Activated CD4-positive, alpha-beta T cell treated with anti-CD3 and anti-CD28 coated beads for 36 hours (primary cell): Measurements from ENCODE around the gene FTO. TPM values are rescaled to one million over a fixed set of nuclear protein-coding genes. Genes with fewer than 3 reads are reported as not detected.

Experiments
- ATAC-seq: fragments of 200-7000 bp; cut with Tn5 transposase; one replicate; pipeline ENCODE4 v1.10.0; 2021; ENCODE audit warnings: mild to moderate bottlenecking, moderate library complexity
- CTCF ChIA-PET: fragments of 350-600 bp; sonication (Branson Sonifier 250); formaldehyde crosslinking; loops from one replicate; lab custom pipeline; 2021; ENCODE audit warnings: antibody characterized with exemption; lab: Charles Lee
- POLR2A ChIA-PET: fragments of 350-600 bp; sonication (Branson Sonifier 250); formaldehyde crosslinking; loops from one replicate; lab custom pipeline; 2021; ENCODE audit warnings: antibody characterized with exemption, inconsistent platforms; lab: Charles Lee
- DNase-seq: peaks from one replicate; pipeline ENCODE4 v3.0.0-alpha.2; 2020
- H3K27ac Mint-ChIP-seq: one replicate; pipeline ENCODE4 v1.8.0; 2021; ENCODE audit warnings: mixed read lengths
- H3K27me3 Mint-ChIP-seq: one replicate; pipeline ENCODE4 v1.8.0; 2021; ENCODE audit warnings: mixed read lengths
- H3K36me3 Mint-ChIP-seq: one replicate; pipeline ENCODE4 v1.8.0; 2021; ENCODE audit warnings: low read depth, mixed read lengths
- H3K4me1 Mint-ChIP-seq: one replicate; pipeline ENCODE4 v1.8.0; 2021; ENCODE audit warnings: mixed read lengths
- H3K4me3 Mint-ChIP-seq: one replicate; pipeline ENCODE4 v1.8.0; 2021; ENCODE audit warnings: mild to moderate bottlenecking, moderate library complexity, mixed read lengths
- H3K9me3 Mint-ChIP-seq: one replicate; pipeline ENCODE4 v1.8.0; 2021; ENCODE audit warnings: low read depth, mixed read lengths
- intact Hi-C, 2 experiments: fragments of 100-400 bp; cut with DNase I in 1 of 2; cut with micrococcal nuclease in 1 of 2; formaldehyde crosslinking; loops; one replicate each; pipeline versions ENCODE4 v1.14.2 to v1.15.1; 2022 to 2024; cut with DNase I, micrococcal nuclease
- total RNA-seq, 2 experiments: library from RNA; stranded (reverse); gene quantifications; one replicate each; pipeline ENCODE4 v1.2.3, GENCODE V29; 2021

FTO gene
- total RNA-seq, 2 experiments from 2014 or later = 50.9 to 57.6 TPM

- ChIA-PET CTCF (no interaction called here), POLR2A (no interaction called here)
- no peak for DNase-seq
- H3K27ac Mint-ChIP-seq = no peak overlapping the region
- H3K9me3 Mint-ChIP-seq = no peaks in the 10 kb centered on the region
- intact Hi-C loops = no loop called here
- no peak for ATAC-seq
- no peak overlapping the region for H3K4me3 Mint-ChIP-seq
- H3K4me1 Mint-ChIP-seq = peaks cover 3% of the 10 kb centered on the region
- H3K36me3 Mint-ChIP-seq = peaks cover 10% of the 10 kb centered on the region
- no peaks in the 10 kb centered on the region for H3K27me3 Mint-ChIP-seq
These were observed 293.0 kb downstream of the FTO start for GRCh38 chr16:53996961-53997360.

GRCh38 chr16:53998024-53998810 is 294.3 kb downstream of the FTO start:
- H3K4me3 Mint-ChIP-seq = no peak overlapping the region
- CTCF ChIA-PET = no interaction called here

GRCh38 chr16:53998966-53999522 is 295.1 kb downstream of the FTO start:
- CTCF ChIA-PET = no interaction called here
- intact Hi-C loops = no loop called here
- H3K27ac Mint-ChIP-seq = no peak overlapping the region

More at GRCh38 chr16:53998024-53998810, 294.3 kb downstream of the FTO start:
- Mint-ChIP-seq H3K27me3 (no peaks in the 10 kb centered on the region), H3K9me3 (no peaks in the 10 kb centered on the region), H3K36me3 (peaks cover 10% of the 10 kb centered on the region), H3K4me1 (no peaks in the 10 kb centered on the region), H3K27ac (no peak overlapping the region)
- DNase-seq = no peak
- POLR2A ChIA-PET = no interaction called here
- no peak for ATAC-seq
- intact Hi-C loops = no loop called here

GRCh38 chr16:53999841-54000240 is 295.9 kb downstream of the FTO start:
- intact Hi-C loops = no loop called here
- Mint-ChIP-seq H3K27ac (no peak overlapping the region), H3K4me3 (no peak overlapping the region), H3K27me3 (no peaks in the 10 kb centered on the region), H3K4me1 (no peaks in the 10 kb centered on the region), H3K9me3 (no peaks in the 10 kb centered on the region), H3K36me3 (peaks cover 10% of the 10 kb centered on the region)
- ChIA-PET CTCF (no interaction called here), POLR2A (no interaction called here)
- DNase-seq = no peak
- ATAC-seq = no peak

More at GRCh38 chr16:53998966-53999522, 295.1 kb downstream of the FTO start:
- DNase-seq (no peak), ATAC-seq (no peak)
- Mint-ChIP-seq H3K4me3 (no peak overlapping the region), H3K36me3 (peaks cover 10% of the 10 kb centered on the region), H3K27me3 (no peaks in the 10 kb centered on the region), H3K4me1 (no peaks in the 10 kb centered on the region), H3K9me3 (no peaks in the 10 kb centered on the region)
- POLR2A ChIA-PET = no interaction called here

- H3K27me3 Mint-ChIP-seq = no peaks in the 10 kb centered on the region
- no peaks in the 10 kb centered on the region for H3K4me1 Mint-ChIP-seq
- DNase-seq = no peak
- H3K9me3 Mint-ChIP-seq = no peaks in the 10 kb centered on the region
- ATAC-seq = no peak
- intact Hi-C loops = no loop called here
- H3K27ac Mint-ChIP-seq = no peak overlapping the region
- ChIA-PET POLR2A (no interaction called here), CTCF (interaction anchor here (0.8 kb wide), 1 partner anchor 155 kb away, joined by 3 read pairs; no protein-coding TSS in a partner anchor)
- no peak overlapping the region for H3K4me3 Mint-ChIP-seq
- H3K36me3 Mint-ChIP-seq = peaks cover 10% of the 10 kb centered on the region
These were observed 296.4 kb downstream of the FTO start for GRCh38 chr16:54000361-54000760.

- no peaks in the 10 kb centered on the region for H3K4me1 Mint-ChIP-seq
- CTCF ChIA-PET = no interaction called here
- intact Hi-C loops = no loop called here
These were observed 302.7 kb downstream of the FTO start for GRCh38 chr16:54006693-54007092.

GRCh38 chr16:54007504-54007903 is 303.5 kb downstream of the FTO start:
- POLR2A ChIA-PET = no interaction called here
- ATAC-seq = no peak
- Mint-ChIP-seq H3K4me3 (no peak overlapping the region), H3K27ac (no peak overlapping the region), H3K9me3 (peaks cover 6% of the 10 kb centered on the region), H3K36me3 (peaks cover 39% of the 10 kb centered on the region), H3K4me1 (no peaks in the 10 kb centered on the region), H3K27me3 (no peaks in the 10 kb centered on the region)
- intact Hi-C loops = no loop called here
- DNase-seq = no peak
- CTCF ChIA-PET = no interaction called here

More at GRCh38 chr16:54006693-54007092, 302.7 kb downstream of the FTO start:
- DNase-seq (no peak), ATAC-seq (no peak)
- POLR2A ChIA-PET = no interaction called here
- Mint-ChIP-seq H3K27me3 (no peaks in the 10 kb centered on the region), H3K27ac (no peak overlapping the region), H3K36me3 (peaks cover 35% of the 10 kb centered on the region), H3K4me3 (no peak overlapping the region), H3K9me3 (peaks cover under 1% of the 10 kb centered on the region)

- DNase-seq (no peak), ATAC-seq (no peak)
- Mint-ChIP-seq H3K4me1 (no peaks in the 10 kb centered on the region), H3K27ac (no peak overlapping the region), H3K4me3 (no peak overlapping the region), H3K27me3 (no peaks in the 10 kb centered on the region), H3K9me3 (peaks cover 11% of the 10 kb centered on the region), H3K36me3 (peaks cover 50% of the 10 kb centered on the region)
- ChIA-PET POLR2A (no interaction called here), CTCF (no interaction called here)
- intact Hi-C loops = no loop called here
These were observed 305.7 kb downstream of the FTO start for GRCh38 chr16:54009464-54010176.

- H3K4me1 Mint-ChIP-seq = no peaks in the 10 kb centered on the region
- H3K9me3 Mint-ChIP-seq = peaks cover 25% of the 10 kb centered on the region
- no peak for ATAC-seq
- no peak for DNase-seq
- H3K27ac Mint-ChIP-seq = no peak overlapping the region
- H3K4me3 Mint-ChIP-seq = no peak overlapping the region
- intact Hi-C loops = no loop called here
- POLR2A ChIA-PET = no interaction called here
- peaks cover 44% of the 10 kb centered on the region for H3K36me3 Mint-ChIP-seq
- CTCF ChIA-PET = no interaction called here
- H3K27me3 Mint-ChIP-seq = no peaks in the 10 kb centered on the region
These were observed 311.2 kb downstream of the FTO start for GRCh38 chr16:54015147-54015546.

GRCh38 chr16:54022362-54022761 is 318.4 kb downstream of the FTO start:
- H3K9me3 Mint-ChIP-seq = peaks cover 15% of the 10 kb centered on the region
- no peaks in the 10 kb centered on the region for H3K4me1 Mint-ChIP-seq
- peaks cover 37% of the 10 kb centered on the region for H3K36me3 Mint-ChIP-seq
- CTCF ChIA-PET = no interaction called here
- H3K27me3 Mint-ChIP-seq = no peaks in the 10 kb centered on the region
- H3K27ac Mint-ChIP-seq = no peak overlapping the region
- H3K4me3 Mint-ChIP-seq = no peak overlapping the region
- no peak for DNase-seq
- no peak for ATAC-seq
- POLR2A ChIA-PET = no interaction called here
- intact Hi-C loops = no loop called here

GRCh38 chr16:54026456-54026855 is 322.5 kb downstream of the FTO start:
- Mint-ChIP-seq H3K9me3 (peaks cover 10% of the 10 kb centered on the region), H3K4me3 (no peak overlapping the region), H3K4me1 (peaks cover 4% of the 10 kb centered on the region), H3K36me3 (peaks cover 46% of the 10 kb centered on the region), H3K27me3 (no peaks in the 10 kb centered on the region), H3K27ac (no peak overlapping the region)
- intact Hi-C loops = no loop called here
- DNase-seq = no peak
- POLR2A ChIA-PET = no interaction called here
- CTCF ChIA-PET = interaction anchor here (0.5 kb wide), 1 partner anchor 89 kb away, joined by 3 read pairs; no protein-coding TSS in a partner anchor
- ATAC-seq = no peak
